HG02759 (cell line): ENCODE data around the gene CNTNAP2.
A peak's percentile ranks its signal among the peaks of the same experiment; 100 is the strongest.
"Not testable (repeated sequence)": the region's sequence is repeated elsewhere in the genome, so short reads cannot be mapped to it uniquely, and the experiment has no call there.

Experiments used
- ATAC-seq: cut with Tn5 transposase; IDR thresholded peaks from one replicate; pipeline ENCODE4 v1.9.1; 2021; ENCODE audit warnings: mild to moderate bottlenecking, moderate library complexity; ENCODE audit not compliant: unreplicated experiment

The CNTNAP2 gene

GRCh38 chr7:148260599-148260998 is 2144.0 kb downstream of the CNTNAP2 start:
- ATAC-seq = no peak

GRCh38 chr7:148261523-148261922 is 2144.9 kb downstream of the CNTNAP2 start:
- ATAC-seq = no peak

DNA sequence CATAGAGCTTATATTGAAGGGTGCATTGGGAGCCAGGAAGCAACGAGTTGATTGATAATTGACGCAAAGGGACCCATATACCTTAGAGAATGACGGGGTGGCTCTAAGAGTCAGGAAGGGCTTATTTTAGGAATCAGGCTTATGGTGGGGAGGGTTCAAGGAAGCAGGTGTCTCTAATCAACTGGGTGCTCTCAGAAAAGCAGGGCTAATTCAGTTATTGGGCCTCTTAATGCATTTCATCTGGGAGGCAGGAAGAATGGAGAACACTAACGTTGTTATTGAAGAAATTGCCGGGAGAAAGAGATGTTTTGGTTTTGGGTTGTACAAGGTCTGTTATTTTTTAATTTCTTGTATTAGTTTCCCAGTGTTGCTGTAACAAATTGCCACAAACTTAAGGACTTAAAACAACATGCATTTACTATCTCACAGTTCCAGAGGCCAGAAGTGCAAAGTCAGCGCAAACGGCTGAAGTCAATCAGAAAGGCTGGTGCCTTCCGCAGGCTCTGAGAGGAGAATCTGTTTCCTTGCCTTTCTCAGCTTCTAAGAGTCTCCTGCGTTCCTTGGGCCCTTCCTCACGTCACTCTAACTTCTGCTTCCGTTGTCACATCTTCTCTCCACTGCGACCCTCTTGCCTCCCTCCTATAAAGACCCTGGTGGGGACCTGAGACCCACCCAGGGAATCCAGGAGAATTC is 2145.5 kb downstream of the CNTNAP2 start:
- ATAC-seq = no peak

DNA sequence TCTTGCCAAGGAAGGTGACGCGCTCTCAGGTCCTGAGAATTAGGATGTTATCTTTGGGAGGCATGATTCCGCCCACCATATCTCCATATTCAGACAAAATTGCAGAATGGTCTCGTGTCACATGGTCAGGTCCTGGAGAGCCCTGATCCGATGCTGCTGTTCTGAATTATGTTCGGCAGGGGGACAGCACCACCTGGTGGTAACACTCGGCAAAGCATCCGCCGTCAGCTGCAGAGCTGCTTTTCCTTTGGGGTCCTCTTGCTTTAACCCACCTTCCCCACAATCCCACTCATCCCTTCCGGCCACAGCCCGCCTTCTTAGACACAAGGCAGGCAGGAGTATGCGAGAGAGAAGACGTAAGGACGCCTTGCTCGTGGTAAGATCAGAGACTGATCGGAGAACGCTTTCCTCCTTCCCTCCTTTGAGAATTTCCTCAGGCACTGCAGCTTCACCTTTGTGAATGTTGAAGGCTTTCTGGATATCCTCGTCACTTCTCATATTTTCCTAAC is 2146.2 kb downstream of the CNTNAP2 start:
- peak; percentile 91 for ATAC-seq

GRCh38 chr7:148264933-148265557 is 2148.4 kb downstream of the CNTNAP2 start:
- ATAC-seq = no peak

- ATAC-seq = no peak
Observed at GRCh38 chr7:148265896-148266295, 2149.3 kb downstream of the CNTNAP2 start.

GRCh38 chr7:148266795-148267194 is 2150.2 kb downstream of the CNTNAP2 start:
- ATAC-seq = no peak

DNA sequence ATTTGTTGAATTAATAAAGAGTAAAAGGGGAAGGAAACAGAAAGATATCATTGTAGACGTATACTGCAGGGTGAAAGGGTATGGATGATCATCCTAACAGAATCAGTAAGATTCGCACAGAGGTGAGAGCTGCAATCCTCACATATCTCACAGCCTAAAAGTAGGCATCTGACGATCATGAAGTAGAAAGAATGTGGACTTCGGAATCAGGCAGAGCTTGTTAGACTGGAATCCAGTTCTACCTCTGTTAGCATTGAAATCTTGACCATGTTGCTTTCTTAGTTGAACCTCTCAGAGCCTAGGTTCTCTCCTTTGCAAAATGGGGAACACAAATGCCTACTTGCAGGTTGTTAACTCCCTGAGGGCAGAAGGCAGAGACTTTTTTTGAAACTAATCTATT is 2154.0 kb downstream of the CNTNAP2 start:
- no peak for ATAC-seq

GRCh38 chr7:148274118-148274517 is 2157.5 kb downstream of the CNTNAP2 start:
- ATAC-seq = no peak

DNA sequence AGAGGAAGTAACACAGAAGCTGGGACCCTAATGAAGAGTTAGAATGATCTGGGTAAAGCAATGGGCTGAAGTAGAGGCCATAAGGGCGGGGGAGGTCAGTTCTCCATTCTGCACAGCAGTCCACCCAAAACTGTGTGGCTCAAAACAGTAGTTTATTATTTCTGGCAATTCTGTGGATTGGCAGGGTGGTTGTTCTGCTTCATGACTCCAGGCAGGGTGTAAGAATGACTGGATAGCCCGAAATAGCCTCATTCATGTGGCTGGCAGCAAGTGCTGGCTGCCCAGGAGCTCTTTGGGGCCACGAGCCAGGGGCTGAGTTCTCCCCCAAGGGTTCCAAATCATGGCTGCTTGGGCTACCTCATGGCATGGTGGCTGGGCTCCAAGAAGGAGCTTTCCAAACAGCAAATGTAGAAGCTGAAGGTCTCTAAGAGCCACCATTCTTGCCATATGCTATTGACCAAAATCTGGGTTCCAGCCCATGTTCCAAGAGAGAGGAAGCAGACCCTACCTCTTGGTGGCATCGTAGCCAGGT is 2158.8 kb downstream of the CNTNAP2 start:
- ATAC-seq = no peak

DNA sequence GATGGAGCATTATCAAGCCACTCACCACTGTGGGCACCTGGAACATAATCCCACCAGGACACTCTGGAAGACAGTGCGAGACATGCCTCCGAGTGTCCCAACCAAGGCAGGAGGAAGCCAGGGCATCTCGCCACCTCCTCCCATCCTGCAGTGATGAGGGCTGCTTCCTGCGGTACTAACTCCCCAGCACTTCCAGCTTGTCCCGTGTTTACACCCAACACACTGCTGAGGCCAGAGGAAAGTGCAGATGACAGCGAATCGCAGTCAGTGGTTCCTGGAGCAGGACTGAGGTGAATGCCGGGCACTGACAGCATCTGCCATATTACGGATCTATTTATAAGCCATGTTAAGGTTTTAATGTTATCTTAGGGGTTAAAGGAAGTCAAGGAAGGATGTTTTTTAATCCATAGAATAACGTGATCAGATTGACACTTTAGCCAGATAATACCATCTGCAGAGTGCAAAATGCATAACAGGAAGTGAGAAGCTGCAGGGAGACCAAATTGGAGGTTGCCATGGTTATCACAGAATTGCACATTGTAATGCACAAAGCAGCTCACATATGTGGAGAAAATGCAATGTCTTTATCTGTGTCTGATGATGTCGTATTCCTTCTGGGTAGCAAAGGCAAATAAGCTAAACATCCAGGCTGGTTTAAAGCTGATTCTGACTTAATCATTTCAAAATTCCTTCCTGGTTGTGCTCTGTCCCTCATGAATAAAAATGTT is 2159.9 kb downstream of the CNTNAP2 start:
- no peak for ATAC-seq

DNA sequence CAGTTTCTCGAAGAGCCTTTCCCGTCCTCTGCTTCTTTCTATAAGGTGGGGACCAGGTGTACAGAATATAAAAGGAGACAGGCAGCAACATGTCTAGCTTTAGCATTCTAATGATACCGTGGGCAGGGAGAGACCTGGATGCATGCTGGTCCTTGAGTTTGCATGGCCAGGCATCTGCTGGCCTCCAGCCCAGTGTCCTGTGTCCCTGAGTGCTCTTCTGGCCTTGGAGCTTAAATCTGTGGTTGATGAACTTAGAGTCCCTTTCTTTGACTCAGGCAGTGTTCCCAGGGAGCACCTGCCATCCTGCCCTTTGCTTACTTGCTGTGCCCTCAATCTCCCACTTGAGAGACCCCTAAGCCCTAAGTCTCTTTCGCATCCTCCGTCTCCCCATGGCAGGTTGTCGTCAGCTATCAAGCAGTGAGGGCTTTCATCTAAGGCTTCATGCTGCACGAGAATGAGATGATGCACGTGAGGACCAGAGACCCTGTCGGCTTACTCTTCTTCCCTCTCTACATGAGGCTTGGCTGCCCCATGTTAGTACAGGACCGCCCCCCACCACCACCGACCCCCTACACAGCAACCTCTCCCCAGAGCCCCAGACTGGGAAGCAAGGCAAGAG is 2160.6 kb downstream of the CNTNAP2 start:
- no peak for ATAC-seq

GRCh38 chr7:148286150-148286549 is 2169.5 kb downstream of the CNTNAP2 start:
- no peak for ATAC-seq

GRCh38 chr7:148287538-148287937 is 2170.9 kb downstream of the CNTNAP2 start:
- ATAC-seq = no peak

- ATAC-seq = no peak
Observed at GRCh38 chr7:148288592-148289151, 2172.1 kb downstream of the CNTNAP2 start.

DNA sequence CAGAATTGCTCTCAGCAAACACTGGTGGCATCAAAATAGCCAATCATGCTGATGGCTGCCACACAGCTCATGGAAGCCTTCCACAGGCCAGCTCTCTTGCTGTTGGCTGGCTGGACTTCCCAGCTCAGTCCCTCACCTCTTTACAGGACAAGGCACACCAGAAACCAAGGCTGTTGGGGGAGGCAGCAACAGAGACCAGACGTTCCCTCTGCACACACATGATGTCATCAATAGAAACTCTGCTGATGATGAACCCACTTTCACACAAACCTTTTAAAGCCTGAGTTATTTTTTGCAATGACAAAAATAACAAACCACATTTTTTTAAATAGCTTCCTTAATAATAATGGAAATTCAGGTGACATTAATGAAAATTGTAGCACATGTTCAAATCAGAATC is 2173.0 kb downstream of the CNTNAP2 start:
- ATAC-seq = peak; percentile 58

- no peak for ATAC-seq
Observed at GRCh38 chr7:148290538-148290937, 2173.9 kb downstream of the CNTNAP2 start.

DNA sequence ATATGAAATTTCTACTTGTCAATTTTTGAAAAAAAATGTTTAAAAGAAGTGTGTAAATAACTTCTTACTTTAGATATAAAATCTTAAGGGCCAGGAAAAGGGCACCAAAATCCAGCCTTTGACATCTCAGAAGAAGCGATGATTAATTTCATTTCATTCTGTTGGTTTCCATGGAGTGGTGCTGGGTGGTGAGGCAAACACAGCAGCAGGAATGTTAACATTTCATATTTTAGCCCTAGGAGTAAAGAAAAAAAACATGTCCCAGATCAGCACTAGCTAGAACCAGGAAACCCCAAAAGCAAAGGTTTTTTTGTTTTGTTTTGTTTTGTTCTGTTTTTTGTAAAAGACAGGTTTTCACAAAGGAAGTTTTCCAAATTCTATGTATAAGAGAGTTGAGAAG is 2175.2 kb downstream of the CNTNAP2 start:
- ATAC-seq = no peak

DNA sequence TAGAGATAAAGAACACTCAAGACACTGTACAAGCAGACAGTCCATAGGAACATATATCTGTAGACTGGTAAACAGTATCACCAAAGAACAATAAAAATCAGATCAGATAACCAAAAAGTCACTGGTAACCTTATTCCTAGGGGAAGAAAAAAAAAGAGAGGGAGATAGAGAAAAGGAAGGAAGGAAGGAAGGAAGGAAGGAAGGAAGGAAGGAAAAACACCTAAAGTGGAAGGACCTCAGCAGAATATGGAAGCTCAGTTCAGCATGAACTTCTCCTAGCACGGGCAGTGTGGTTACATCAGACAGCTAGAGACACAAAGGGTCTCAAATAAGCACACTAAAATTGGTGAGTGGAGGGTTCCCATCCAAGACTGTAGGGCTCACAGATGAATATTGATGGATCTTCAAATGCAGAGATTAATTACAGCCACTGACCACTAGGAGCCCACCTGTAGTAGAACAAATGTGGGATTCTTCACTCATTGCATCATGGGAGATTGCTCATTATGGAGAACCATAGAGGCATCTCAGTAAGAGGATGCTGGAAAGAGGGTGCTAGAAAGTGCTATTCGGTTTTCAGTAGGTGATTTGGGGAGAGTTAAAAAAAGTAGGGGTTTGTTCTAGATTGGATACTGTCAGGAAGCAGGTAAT is 2180.5 kb downstream of the CNTNAP2 start:
- no peak for ATAC-seq

DNA sequence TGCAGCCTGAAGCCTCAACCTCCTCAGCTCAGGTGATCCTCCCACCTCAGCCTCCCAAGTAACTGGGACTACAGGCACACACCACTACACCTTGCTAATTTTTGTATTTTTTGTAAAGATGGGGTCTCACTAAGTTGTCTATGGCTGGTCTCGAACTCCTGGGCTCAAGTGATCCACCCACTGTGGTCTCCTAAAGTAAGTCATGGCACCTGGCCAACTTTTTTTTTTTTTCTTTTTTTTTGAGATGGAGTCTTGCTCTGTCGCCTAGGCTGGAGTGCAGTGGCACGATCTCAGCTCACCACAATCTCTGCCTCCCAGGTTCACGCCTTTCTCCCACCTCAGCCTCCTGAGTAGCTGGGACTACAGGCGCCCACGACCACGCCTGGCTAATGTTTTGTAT is 2182.2 kb downstream of the CNTNAP2 start:
- not testable (repeated sequence) for ATAC-seq
